ENCODE data around the gene PRDM7. TPM values are rescaled to one million over a fixed set of nuclear protein-coding genes. Genes with fewer than 3 reads are reported as not detected.
A peak's percentile ranks its signal among the peaks of the same experiment; 100 is the strongest.

The PRDM7 gene
- total and polyA plus RNA-seq, 4 donors = not detected

- peaks cover 0 to 5% (median 0%) of the 10 kb centered on the region in 3 donors for H3K27me3 ChIP-seq (ENCODE audit: control insufficient read depth in 3 of 3, insufficient read depth in 3 of 3, low read length in 2 of 3)
- peak; percentile 31 to 49 (median 47) for DNase-seq
- peak overlapping the region in 1 of 2 donors; percentile 55 for H3K27ac ChIP-seq (ENCODE audit: low read depth in 1 of 2, low read length in 1 of 2)
- WGBS, 2 donors = 2 to 4% methylated on average over 28 to 57 of the region's 57 CpGs
- H3K4me3 ChIP-seq = peak overlapping the region; percentile 36
- no peaks in the 10 kb centered on the region for H3K36me3 ChIP-seq (ENCODE audit: control insufficient read depth in 4 of 4, insufficient read depth in 4 of 4, low read length in 4 of 4)
- peaks cover 0 to 11% (median 4%) of the 10 kb centered on the region in 5 donors for H3K4me1 ChIP-seq (ENCODE audit: control insufficient read depth in 5 of 5, insufficient read depth in 5 of 5, low read length in 5 of 5)
- peak overlapping the region in 1 of 2 donors; percentile 32 for H3K9ac ChIP-seq (ENCODE audit: insufficient read depth in 1 of 2, low read length in 2 of 2)
- TF ChIP-seq, protein P1, sequence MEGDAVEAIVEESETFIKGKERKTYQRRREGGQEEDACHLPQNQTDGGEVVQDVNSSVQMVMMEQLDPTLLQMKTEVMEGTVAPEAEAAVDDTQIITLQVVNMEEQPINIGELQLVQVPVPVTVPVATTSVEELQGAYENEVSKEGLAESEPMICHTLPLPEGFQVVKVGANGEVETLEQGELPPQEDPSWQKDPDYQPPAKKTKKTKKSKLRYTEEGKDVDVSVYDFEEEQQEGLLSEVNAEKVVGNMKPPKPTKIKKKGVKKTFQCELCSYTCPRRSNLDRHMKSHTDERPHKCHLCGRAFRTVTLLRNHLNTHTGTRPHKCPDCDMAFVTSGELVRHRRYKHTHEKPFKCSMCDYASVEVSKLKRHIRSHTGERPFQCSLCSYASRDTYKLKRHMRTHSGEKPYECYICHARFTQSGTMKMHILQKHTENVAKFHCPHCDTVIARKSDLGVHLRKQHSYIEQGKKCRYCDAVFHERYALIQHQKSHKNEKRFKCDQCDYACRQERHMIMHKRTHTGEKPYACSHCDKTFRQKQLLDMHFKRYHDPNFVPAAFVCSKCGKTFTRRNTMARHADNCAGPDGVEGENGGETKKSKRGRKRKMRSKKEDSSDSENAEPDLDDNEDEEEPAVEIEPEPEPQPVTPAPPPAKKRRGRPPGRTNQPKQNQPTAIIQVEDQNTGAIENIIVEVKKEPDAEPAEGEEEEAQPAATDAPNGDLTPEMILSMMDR (IDR thresholded peaks at IDR 0.05; ENCODE audit: control extremely low read depth, extremely low read depth) = no peak
- no peaks in the 10 kb centered on the region for H3K9me3 ChIP-seq (ENCODE audit: control insufficient read depth in 4 of 4, insufficient read depth in 3 of 4, low read length in 3 of 4)
- no peak for ATAC-seq (ENCODE audit: insufficient read depth, low FRiP score)
Measured at GRCh38 chr16:90019543-90020259, 57.4 kb downstream of the PRDM7 start.

GRCh38 chr16:90018652-90019542 is 58.2 kb downstream of the PRDM7 start, which contains the start of gene DBNDD1:
Gene DBNDD1 (minus strand): TSS chr16:90019456. CDS start chr16:90019341, 115 bp downstream.
- Histone ChIP-seq H3K27me3 (ENCODE audit: control insufficient read depth in 3 of 3, insufficient read depth in 3 of 3, low read length in 2 of 3) (peaks cover 0 to 5% (median 0%) of the 10 kb centered on the region in 3 donors), H3K9ac (ENCODE audit: insufficient read depth in 1 of 2, low read length in 2 of 2) (peak within 1 kb of the TSS in 1 of 2 donors; percentile 32)
- no peak for ATAC-seq (ENCODE audit: insufficient read depth, low FRiP score)

GRCh38 chr16:90018297-90018651 is 58.9 kb downstream of the PRDM7 start:
- ATAC-seq (ENCODE audit: insufficient read depth, low FRiP score) = no peak
- Histone ChIP-seq H3K36me3 (ENCODE audit: control insufficient read depth in 4 of 4, insufficient read depth in 4 of 4, low read length in 4 of 4) (no peaks in the 10 kb centered on the region), H3K4me1 (ENCODE audit: control insufficient read depth in 5 of 5, insufficient read depth in 5 of 5, low read length in 5 of 5) (peaks cover 0 to 9% (median 4%) of the 10 kb centered on the region in 5 donors), H3K9me3 (ENCODE audit: control insufficient read depth in 4 of 4, insufficient read depth in 3 of 4, low read length in 3 of 4) (no peaks in the 10 kb centered on the region), H3K27me3 (ENCODE audit: control insufficient read depth in 3 of 3, insufficient read depth in 3 of 3, low read length in 2 of 3) (peaks cover 0 to 5% (median 0%) of the 10 kb centered on the region in 3 donors), H3K9ac (ENCODE audit: insufficient read depth in 1 of 2, low read length in 2 of 2) (no peak overlapping the region), H3K4me3 (no peak overlapping the region), H3K27ac (ENCODE audit: low read depth in 1 of 2, low read length in 1 of 2) (no peak overlapping the region)
- TF ChIP-seq, protein P1 (IDR thresholded peaks at IDR 0.05; ENCODE audit: control extremely low read depth, extremely low read depth) = no peak
- WGBS, 2 donors = 53 to 57% methylated on average over 7 of the region's 7 CpGs
- DNase-seq = no peak

More at GRCh38 chr16:90018652-90019542, 58.2 kb downstream of the PRDM7 start, which contains the start of gene DBNDD1:
- H3K4me3 ChIP-seq = peak within 1 kb of the TSS; percentile 36
- whole genome bisulfite sequencing, 2 donors = 3% methylated on average over 63 to 103 of the region's 103 CpGs
- H3K36me3 ChIP-seq (ENCODE audit: control insufficient read depth in 4 of 4, insufficient read depth in 4 of 4, low read length in 4 of 4) = no peaks in the 10 kb centered on the region
- peaks cover 0 to 11% (median 4%) of the 10 kb centered on the region in 5 donors for H3K4me1 ChIP-seq (ENCODE audit: control insufficient read depth in 5 of 5, insufficient read depth in 5 of 5, low read length in 5 of 5)
- H3K27ac ChIP-seq (ENCODE audit: low read depth in 1 of 2, low read length in 1 of 2) = peak within 1 kb of the TSS in 1 of 2 donors; percentile 55
- H3K9me3 ChIP-seq (ENCODE audit: control insufficient read depth in 4 of 4, insufficient read depth in 3 of 4, low read length in 3 of 4) = no peaks in the 10 kb centered on the region
- TF ChIP-seq, protein P1 (IDR thresholded peaks at IDR 0.05; ENCODE audit: control extremely low read depth, extremely low read depth) = no peak
- DNase-seq = peak in 1 of 3 donors; percentile 20
